Measurements from ENCODE around the gene NOP58.
"Not testable (repeated sequence)": the region's sequence is repeated elsewhere in the genome, so short reads cannot be mapped to it uniquely, and the experiment has no call there.

The NOP58 gene

GRCh38 chr2:202265467-202266277 is at the start of gene NOP58:
NOP58 (plus strand) TSS chr2:202265763; CDS start chr2:202265942, 179 bp downstream.
- peak; percentile 72 for DNase-seq

GRCh38 chr2:202221873-202222272 is 43.7 kb upstream of the NOP58 start:
- no peak for DNase-seq

GRCh38 chr2:202237787-202238233 is 27.8 kb upstream of the NOP58 start:
- DNase-seq = no peak

- peak; percentile 41 for DNase-seq
Measured at GRCh38 chr2:202238234-202239197, 27.0 kb upstream of the NOP58 start, which contains the start of gene SUMO1. SUMO1 (minus strand) TSS chr2:202238597; CDS start chr2:202238451, 146 bp downstream.

GRCh38 chr2:202247710-202248109 is 17.9 kb upstream of the NOP58 start:
- DNase-seq = not testable (repeated sequence)

GRCh38 chr2:202249521-202250253 is 15.9 kb upstream of the NOP58 start:
- no peak for DNase-seq

GRCh38 chr2:202251494-202251893 is 14.1 kb upstream of the NOP58 start:
- no peak for DNase-seq

- no peak for DNase-seq
Measured at GRCh38 chr2:202261531-202261930, 4.0 kb upstream of the NOP58 start.

- DNase-seq = no peak
Measured at GRCh38 chr2:202267495-202267894, 1.9 kb downstream of the NOP58 start.

- no peak for DNase-seq
Measured at GRCh38 chr2:202269585-202269984, 4.0 kb downstream of the NOP58 start.

- no peak for DNase-seq
Measured at GRCh38 chr2:202270487-202270886, 4.9 kb downstream of the NOP58 start.

GRCh38 chr2:202276078-202276720 is 10.6 kb downstream of the NOP58 start:
- DNase-seq = not testable (repeated sequence)

GRCh38 chr2:202278036-202278760 is 12.6 kb downstream of the NOP58 start:
- no peak for DNase-seq

GRCh38 chr2:202278944-202279343 is 13.4 kb downstream of the NOP58 start:
- DNase-seq = no peak

GRCh38 chr2:202286595-202286994 is 21.0 kb downstream of the NOP58 start:
- no peak for DNase-seq

- DNase-seq = no peak
Measured at GRCh38 chr2:202289394-202290204, 24.0 kb downstream of the NOP58 start.

- no peak for DNase-seq
Measured at GRCh38 chr2:202290316-202290715, 24.8 kb downstream of the NOP58 start.

- DNase-seq = no peak
Measured at GRCh38 chr2:202290970-202291369, 25.4 kb downstream of the NOP58 start.

GRCh38 chr2:202299712-202300111 is 34.1 kb downstream of the NOP58 start:
- no peak for DNase-seq

GRCh38 chr2:202306034-202306433 is 40.5 kb downstream of the NOP58 start:
- DNase-seq = no peak

GRCh38 chr2:202307690-202308089 is 42.1 kb downstream of the NOP58 start:
- DNase-seq = no peak
